Measurements from ENCODE around the gene SDCCAG8.

DNA sequence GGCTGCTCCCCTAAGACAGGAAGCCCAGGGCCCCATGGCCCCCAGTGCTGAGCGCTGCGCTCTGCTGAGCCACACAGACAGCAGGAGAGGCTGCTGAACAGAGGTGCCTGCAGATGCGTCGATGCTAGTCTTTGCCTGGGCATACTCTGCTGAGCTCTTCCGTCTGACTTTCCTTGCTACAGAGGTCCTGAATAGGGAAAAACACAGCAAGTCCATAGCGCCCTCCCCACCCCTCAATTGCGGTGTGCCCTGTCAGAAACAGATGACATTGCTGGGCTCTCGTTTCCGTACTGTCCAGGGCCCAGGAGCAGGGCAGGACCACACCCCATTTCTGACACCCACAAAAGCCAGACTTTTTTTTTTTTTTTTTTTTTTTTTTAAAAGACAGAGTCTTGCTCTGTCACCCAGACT, 252.5 kb downstream of the SDCCAG8 start:
- TF ChIP-seq EZH2phosphoT487 (IDR thresholded peaks at IDR 0.05; ENCODE audit: borderline replicate concordance, low read length), result no peak
- TF ChIP-seq, protein P1, sequence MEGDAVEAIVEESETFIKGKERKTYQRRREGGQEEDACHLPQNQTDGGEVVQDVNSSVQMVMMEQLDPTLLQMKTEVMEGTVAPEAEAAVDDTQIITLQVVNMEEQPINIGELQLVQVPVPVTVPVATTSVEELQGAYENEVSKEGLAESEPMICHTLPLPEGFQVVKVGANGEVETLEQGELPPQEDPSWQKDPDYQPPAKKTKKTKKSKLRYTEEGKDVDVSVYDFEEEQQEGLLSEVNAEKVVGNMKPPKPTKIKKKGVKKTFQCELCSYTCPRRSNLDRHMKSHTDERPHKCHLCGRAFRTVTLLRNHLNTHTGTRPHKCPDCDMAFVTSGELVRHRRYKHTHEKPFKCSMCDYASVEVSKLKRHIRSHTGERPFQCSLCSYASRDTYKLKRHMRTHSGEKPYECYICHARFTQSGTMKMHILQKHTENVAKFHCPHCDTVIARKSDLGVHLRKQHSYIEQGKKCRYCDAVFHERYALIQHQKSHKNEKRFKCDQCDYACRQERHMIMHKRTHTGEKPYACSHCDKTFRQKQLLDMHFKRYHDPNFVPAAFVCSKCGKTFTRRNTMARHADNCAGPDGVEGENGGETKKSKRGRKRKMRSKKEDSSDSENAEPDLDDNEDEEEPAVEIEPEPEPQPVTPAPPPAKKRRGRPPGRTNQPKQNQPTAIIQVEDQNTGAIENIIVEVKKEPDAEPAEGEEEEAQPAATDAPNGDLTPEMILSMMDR (conservative IDR thresholded peaks at IDR 0.05; ENCODE audit: low read depth, low read length), result no peak
